HCT116 (cell line): ENCODE results near the gene KCND2. TPM values are rescaled to one million over a fixed set of nuclear protein-coding genes. Genes with fewer than 3 reads are reported as not detected.

Experiments used
- ATAC-seq: fragments of 200-7000 bp; cut with Tn5 transposase; 2 replicates; pipeline ENCODE4 v1.9.1; 2020; ENCODE audit warnings: mild to moderate bottlenecking, moderate library complexity
- BruUV-seq: library from RNA; stranded (reverse); fragments of 400-500 nt; replicated peaks from 2 replicates; lab custom pipeline; 2021; lab: Mats Ljungman, UMichigan
- CTCF ChIA-PET: fragments of 300-600 bp; sonication (Branson Sonifier 250); formaldehyde crosslinking; loops from one replicate; lab custom pipeline; 2021; ENCODE audit warnings: antibody characterized with exemption; lab: Charles Lee
- POLR2A ChIA-PET: fragments of 300-600, 350-600 bp; sonication (Branson Sonifier 250); formaldehyde crosslinking; loops from one replicate; lab custom pipeline; 2021; ENCODE audit warnings: antibody characterized with exemption; lab: Charles Lee
- RAD21 ChIA-PET, 2 experiments: fragments of 300-600 bp; sonication (Branson Sonifier 250); formaldehyde crosslinking; loops; one replicate each; lab custom pipeline; 2023; ENCODE audit warnings: low total read pairs in 2 of 2; ENCODE audit not compliant: uncharacterized antibody in 2 of 2, unreplicated experiment in 2 of 2, low non-redundant PET in 1 of 2; lab: Charles Lee
- DNase-seq: peaks from one replicate; pipeline ENCODE4 v3.0.0-alpha.2; 2010; ENCODE audit warnings: low read depth, low spot score
- H2AFZ ChIP-seq: fragments of 200-600 bp; shearing (Covaris generic), sonication (generic); 2 replicates; pipeline ENCODE4 v1.6.1; 2017; ENCODE audit warnings: low read depth, mixed run types, mixed read lengths, antibody characterized with exemption, low read length; ENCODE audit not compliant: poor library complexity, severe bottlenecking
- H3K27ac ChIP-seq: 2 replicates; pipeline ENCODE4 v1.5.1; 2012; ENCODE audit warnings: low read depth, low read length
- H3K27me3 ChIP-seq: fragments of 200-600 bp; sonication (generic); 2 replicates; pipeline ENCODE4 v1.6.1; 2016; ENCODE audit warnings: mixed run types, low read length, mixed read lengths; ENCODE audit not compliant: insufficient read depth
- H3K36me3 ChIP-seq, 2 experiments: fragments of 200-500 bp in 1 of 2; fragments of 200-600 bp in 1 of 2; sonication (Bioruptor generic) in 1 of 2; sonication (generic) in 1 of 2; 2 replicates each; pipeline versions ENCODE4 v1.5.1 to v1.6.1; 2014 to 2016; ENCODE audit warnings: low read length in 2 of 2, inconsistent platforms in 1 of 2, mixed read lengths in 1 of 2, mixed run types in 1 of 2; ENCODE audit not compliant: insufficient read depth in 2 of 2, control insufficient read depth in 1 of 2
- H3K4me1 ChIP-seq, 2 experiments: fragments of 200-600 bp in 1 of 2; sonication (generic) in 1 of 2; 2 replicates each; pipeline versions ENCODE4 v1.5.1 to v1.6.1; 2012 to 2017; ENCODE audit warnings: low read length in 2 of 2, inconsistent platforms in 1 of 2, mild to moderate bottlenecking in 1 of 2, mixed read lengths in 1 of 2, mixed run types in 1 of 2, moderate library complexity in 1 of 2; ENCODE audit not compliant: insufficient read depth in 2 of 2, control insufficient read depth in 1 of 2
- H3K4me2 ChIP-seq: fragments of 200-600 bp; sonication (generic); 2 replicates; pipeline ENCODE4 v1.6.1; 2017; ENCODE audit warnings: mixed run types, low read length, mixed read lengths
- H3K4me3 ChIP-seq, 2 experiments: fragments of 200-600 bp in 1 of 2; sonication (generic) in 1 of 2; replicated peaks in 1 of 2; 2 replicates each; pipeline ENCODE4 v1.5.1; 2011 to 2016; ENCODE audit warnings: low read length in 2 of 2, control low read depth in 1 of 2, low read depth in 1 of 2, mild to moderate bottlenecking in 1 of 2, mixed read lengths in 1 of 2, mixed run types in 1 of 2
- H3K79me2 ChIP-seq: fragments of 200-600 bp; sonication (generic); 2 replicates; pipeline ENCODE4 v1.6.1; 2017; ENCODE audit warnings: mild to moderate bottlenecking, mixed run types, low read length, moderate library complexity, mixed read lengths; ENCODE audit not compliant: insufficient read depth
- H3K9ac ChIP-seq: fragments of 200-600 bp; sonication (generic); 2 replicates; pipeline ENCODE4 v1.6.1; 2016; ENCODE audit warnings: low read length, mixed read lengths
- H3K9me2 ChIP-seq: fragments of 200-600 bp; sonication (generic), shearing (Covaris generic); 2 replicates; pipeline ENCODE4 v1.6.1; 2017; ENCODE audit warnings: mixed run types, mild to moderate bottlenecking, moderate library complexity; ENCODE audit not compliant: insufficient read depth
- H3K9me3 ChIP-seq, 2 experiments: fragments of 200-500 bp in 1 of 2; fragments of 200-600 bp in 1 of 2; sonication (Bioruptor generic) in 1 of 2; sonication (generic) in 1 of 2; 2 replicates each; pipeline ENCODE4 v1.6.1; 2014 to 2017; ENCODE audit warnings: low read length in 2 of 2, mixed read lengths in 2 of 2, inconsistent platforms in 1 of 2, low read depth in 1 of 2, mild to moderate bottlenecking in 1 of 2, mixed run types in 1 of 2, moderate library complexity in 1 of 2; ENCODE audit not compliant: control insufficient read depth in 1 of 2, insufficient read depth in 1 of 2
- H4K20me1 ChIP-seq: fragments of 200-600 bp; sonication (generic), shearing (Covaris generic); 2 replicates; pipeline ENCODE4 v1.6.1; 2017; ENCODE audit warnings: mixed run types, mild to moderate bottlenecking, moderate library complexity; ENCODE audit not compliant: insufficient read depth
- CEBPB ChIP-seq: IDR thresholded peaks from 2 replicates; pipeline ENCODE4 v1.6.1; 2012; ENCODE audit warnings: low read depth
- EGR1 ChIP-seq: IDR thresholded peaks from 2 replicates; pipeline ENCODE4 v1.6.1; 2012; ENCODE audit warnings: low read depth
- EZH2 ChIP-seq: fragments of 200-600 bp; sonication (generic); IDR thresholded peaks from 2 replicates; pipeline ENCODE4 v1.6.1; 2017; ENCODE audit warnings: antibody characterized with exemption, mixed run types
- EZH2phosphoT487 ChIP-seq: fragments of 200-600 bp; IDR thresholded peaks from 2 replicates; pipeline ENCODE4 v1.6.1; 2018; ENCODE audit warnings: antibody characterized with exemption, borderline replicate concordance
- FOSL1 ChIP-seq: IDR thresholded peaks from 2 replicates; pipeline ENCODE4 v1.6.1; 2012; ENCODE audit warnings: low read depth
- POLR2A ChIP-seq: IDR thresholded peaks from 2 replicates; pipeline ENCODE4 v1.7.0; 2011; ENCODE audit warnings: borderline replicate concordance; ENCODE audit not compliant: insufficient read depth, insufficient read length; ENCODE audit errors: extremely low read depth
- POLR2AphosphoS5 ChIP-seq: IDR thresholded peaks from 2 replicates; pipeline ENCODE4 v1.6.1; 2011; ENCODE audit warnings: mild to moderate bottlenecking, low read depth, low read length, moderate library complexity
- SIN3A ChIP-seq: IDR thresholded peaks from 2 replicates; pipeline ENCODE4 v1.6.1; 2012; ENCODE audit warnings: low read depth
- TCF7L2 ChIP-seq: IDR thresholded peaks from 2 replicates; pipeline ENCODE4 v1.7.0; 2011; ENCODE audit warnings: borderline replicate concordance, inconsistent platforms; ENCODE audit not compliant: insufficient read depth, insufficient read length; ENCODE audit errors: extremely low read depth
- YY1 ChIP-seq: IDR thresholded peaks from 2 replicates; pipeline ENCODE4 v1.6.1; 2011; ENCODE audit warnings: low read length, low read depth, moderate library complexity, mild to moderate bottlenecking; ENCODE audit not compliant: insufficient replicate concordance; ENCODE audit errors: extremely low read depth
- ZFX ChIP-seq: fragments of 450-650 bp; IDR thresholded peaks from 2 replicates; pipeline ENCODE4 v1.6.1; 2017
- ZNF274 ChIP-seq: fragments of 200-500 bp; sonication (Bioruptor generic); IDR thresholded peaks from 2 replicates; pipeline ENCODE4 v1.6.1; 2014; ENCODE audit warnings: mild to moderate bottlenecking, low read depth, low read length, inconsistent platforms
- intact Hi-C: fragments of 100-400 bp; cut with micrococcal nuclease; formaldehyde crosslinking; loops from 2 replicates; pipeline ENCODE4 v1.10.0; 2022
- total RNA-seq: library from RNA; stranded (reverse); gene quantifications from one replicate; pipeline ENCODE4 v1.2.1, GENCODE V29; 2021; ENCODE audit not compliant: unreplicated experiment
- TF ChIP-seq, protein P1 (sequence below): IDR thresholded peaks from 2 replicates; pipeline ENCODE4 v1.6.1; 2012; ENCODE audit warnings: low read depth
- TF ChIP-seq, protein P2 (sequence below): IDR thresholded peaks from 2 replicates; pipeline ENCODE4 v1.6.1; 2011; ENCODE audit warnings: mild to moderate bottlenecking, low read length, moderate library complexity; ENCODE audit not compliant: insufficient replicate concordance; ENCODE audit errors: extremely low read depth

Gene KCND2
- total RNA-seq, 1 experiment from 2014 or later, result 0.05 TPM

DNA sequence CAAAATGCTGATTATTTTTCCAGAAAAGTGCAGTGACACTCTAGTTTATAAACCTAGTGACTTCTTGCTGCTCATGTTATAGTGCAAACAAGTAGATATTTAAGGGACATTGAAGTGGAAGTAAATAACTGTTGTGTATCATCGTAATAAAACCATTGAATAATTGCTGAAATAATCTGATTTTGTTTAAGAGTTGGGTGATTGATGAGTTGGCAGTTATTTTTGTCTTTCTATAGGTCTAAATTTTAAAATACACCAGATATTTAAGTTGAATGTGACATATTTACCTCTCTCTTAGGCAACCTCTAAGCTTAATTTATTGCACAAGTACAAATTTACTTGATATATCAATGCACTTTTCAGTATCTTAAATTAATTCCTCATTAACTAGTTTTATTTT is 392.1 kb downstream of the KCND2 start:
- intact Hi-C loops, result no loop called here
- Histone ChIP-seq H3K27me3 (no peaks in the 10 kb centered on the region), H3K4me1 (no peaks in the 10 kb centered on the region), H3K79me2 (no peaks in the 10 kb centered on the region), H4K20me1 (no peaks in the 10 kb centered on the region), H3K9ac (no peak overlapping the region), H2AFZ (no peak overlapping the region), H3K9me3 (no peaks in the 10 kb centered on the region), H3K27ac (no peak overlapping the region), H3K36me3 (no peaks in the 10 kb centered on the region), H3K9me2 (no peaks in the 10 kb centered on the region), H3K4me3 (no peak overlapping the region), H3K4me2 (no peak overlapping the region)
- DNase-seq, result no peak
- BruUV-seq, result no TSS peak
- CTCF ChIA-PET, result no interaction called here
- RAD21 ChIA-PET, result no interaction called here
- POLR2A ChIA-PET, result no interaction called here
- TF ChIP-seq SIN3A (no peak), POLR2A (no peak), ZFX (no peak), EGR1 (no peak), EZH2 (no peak), ZNF274 (no peak), FOSL1 (no peak), CEBPB (no peak), TCF7L2 (no peak), EZH2phosphoT487 (no peak), POLR2AphosphoS5 (no peak), YY1 (no peak)
- TF ChIP-seq, protein P1, sequence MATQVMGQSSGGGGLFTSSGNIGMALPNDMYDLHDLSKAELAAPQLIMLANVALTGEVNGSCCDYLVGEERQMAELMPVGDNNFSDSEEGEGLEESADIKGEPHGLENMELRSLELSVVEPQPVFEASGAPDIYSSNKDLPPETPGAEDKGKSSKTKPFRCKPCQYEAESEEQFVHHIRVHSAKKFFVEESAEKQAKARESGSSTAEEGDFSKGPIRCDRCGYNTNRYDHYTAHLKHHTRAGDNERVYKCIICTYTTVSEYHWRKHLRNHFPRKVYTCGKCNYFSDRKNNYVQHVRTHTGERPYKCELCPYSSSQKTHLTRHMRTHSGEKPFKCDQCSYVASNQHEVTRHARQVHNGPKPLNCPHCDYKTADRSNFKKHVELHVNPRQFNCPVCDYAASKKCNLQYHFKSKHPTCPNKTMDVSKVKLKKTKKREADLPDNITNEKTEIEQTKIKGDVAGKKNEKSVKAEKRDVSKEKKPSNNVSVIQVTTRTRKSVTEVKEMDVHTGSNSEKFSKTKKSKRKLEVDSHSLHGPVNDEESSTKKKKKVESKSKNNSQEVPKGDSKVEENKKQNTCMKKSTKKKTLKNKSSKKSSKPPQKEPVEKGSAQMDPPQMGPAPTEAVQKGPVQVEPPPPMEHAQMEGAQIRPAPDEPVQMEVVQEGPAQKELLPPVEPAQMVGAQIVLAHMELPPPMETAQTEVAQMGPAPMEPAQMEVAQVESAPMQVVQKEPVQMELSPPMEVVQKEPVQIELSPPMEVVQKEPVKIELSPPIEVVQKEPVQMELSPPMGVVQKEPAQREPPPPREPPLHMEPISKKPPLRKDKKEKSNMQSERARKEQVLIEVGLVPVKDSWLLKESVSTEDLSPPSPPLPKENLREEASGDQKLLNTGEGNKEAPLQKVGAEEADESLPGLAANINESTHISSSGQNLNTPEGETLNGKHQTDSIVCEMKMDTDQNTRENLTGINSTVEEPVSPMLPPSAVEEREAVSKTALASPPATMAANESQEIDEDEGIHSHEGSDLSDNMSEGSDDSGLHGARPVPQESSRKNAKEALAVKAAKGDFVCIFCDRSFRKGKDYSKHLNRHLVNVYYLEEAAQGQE, result no peak
- TF ChIP-seq, protein P2, sequence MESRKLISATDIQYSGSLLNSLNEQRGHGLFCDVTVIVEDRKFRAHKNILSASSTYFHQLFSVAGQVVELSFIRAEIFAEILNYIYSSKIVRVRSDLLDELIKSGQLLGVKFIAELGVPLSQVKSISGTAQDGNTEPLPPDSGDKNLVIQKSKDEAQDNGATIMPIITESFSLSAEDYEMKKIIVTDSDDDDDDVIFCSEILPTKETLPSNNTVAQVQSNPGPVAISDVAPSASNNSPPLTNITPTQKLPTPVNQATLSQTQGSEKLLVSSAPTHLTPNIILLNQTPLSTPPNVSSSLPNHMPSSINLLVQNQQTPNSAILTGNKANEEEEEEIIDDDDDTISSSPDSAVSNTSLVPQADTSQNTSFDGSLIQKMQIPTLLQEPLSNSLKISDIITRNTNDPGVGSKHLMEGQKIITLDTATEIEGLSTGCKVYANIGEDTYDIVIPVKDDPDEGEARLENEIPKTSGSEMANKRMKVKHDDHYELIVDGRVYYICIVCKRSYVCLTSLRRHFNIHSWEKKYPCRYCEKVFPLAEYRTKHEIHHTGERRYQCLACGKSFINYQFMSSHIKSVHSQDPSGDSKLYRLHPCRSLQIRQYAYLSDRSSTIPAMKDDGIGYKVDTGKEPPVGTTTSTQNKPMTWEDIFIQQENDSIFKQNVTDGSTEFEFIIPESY, result no peak
- no peak for ATAC-seq
